Stimulated activated CD4-positive, alpha-beta T cell treated with anti-CD3 and anti-CD28 coated beads, TNF-alpha, amount 100 ng/mL, for 48 hours (primary cell): ENCODE measurements around the gene ELMO1.
A peak's percentile ranks its signal among the peaks of the same experiment; 100 is the strongest.

Experiments used
- DNase-seq, 3 donors: peaks; one replicate each; pipeline ENCODE4 v3.0.0-alpha.2; 2020; ENCODE audit warnings: low read depth in 3 of 3

The ELMO1 gene

DNA sequence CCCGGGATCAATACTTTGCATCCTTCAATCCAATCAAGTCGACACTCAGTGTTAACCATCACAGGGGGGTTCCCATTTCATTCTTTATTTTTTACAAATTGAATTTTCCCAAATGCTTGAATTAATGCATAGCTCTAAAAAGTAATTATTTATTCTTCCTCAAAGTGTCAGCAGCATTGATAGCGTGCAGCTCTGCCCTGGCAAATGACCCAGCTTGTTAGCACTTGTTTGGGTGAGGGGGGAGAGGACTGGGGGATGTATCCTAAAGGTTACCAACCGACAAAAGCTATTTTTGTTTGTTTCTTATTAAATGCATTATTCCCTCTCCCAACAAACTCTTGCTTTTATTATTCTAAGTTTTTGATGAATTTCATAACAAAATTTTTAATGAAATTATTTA is 27.0 kb upstream of the ELMO1 start:
- DNase-seq = no peak

DNA sequence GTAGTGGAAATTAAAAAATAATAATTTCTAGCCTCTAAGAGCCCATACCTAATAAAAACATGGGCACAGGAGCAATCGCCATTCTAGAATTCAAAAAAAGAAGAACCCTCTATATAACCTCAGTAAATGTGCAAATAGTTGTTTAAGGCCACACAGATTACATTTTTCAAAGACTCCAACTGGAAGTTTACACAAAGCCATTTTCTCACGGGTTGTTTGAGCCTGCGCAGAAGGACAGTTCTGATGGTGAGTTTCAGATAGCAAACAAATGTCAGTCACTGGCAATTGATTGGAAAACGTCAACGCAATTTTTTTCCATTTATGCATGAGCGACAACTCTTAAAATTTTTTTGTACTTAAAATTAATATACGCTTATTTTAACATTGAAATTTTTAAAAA is 23.0 kb upstream of the ELMO1 start:
- no peak for DNase-seq

DNA sequence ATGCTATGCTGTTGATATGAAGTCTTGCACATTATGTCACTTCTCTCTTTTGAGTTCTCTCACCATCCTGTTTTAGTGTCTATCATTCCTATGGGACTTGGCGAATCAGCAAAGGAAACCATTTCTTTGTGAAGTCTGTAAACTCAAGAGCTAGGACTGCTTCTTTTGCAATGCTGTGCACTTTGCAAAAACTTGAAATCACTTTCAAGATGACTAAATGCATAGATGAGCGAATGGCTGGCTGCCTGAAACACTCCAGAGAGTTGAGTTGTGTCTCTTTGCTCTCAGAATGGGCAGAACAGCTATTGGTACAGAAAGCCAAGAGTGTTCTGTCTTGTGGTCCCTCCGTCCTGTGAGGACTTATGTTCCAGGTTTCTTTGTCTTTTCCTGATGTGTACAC is 18.3 kb upstream of the ELMO1 start:
- DNase-seq = no peak

DNA sequence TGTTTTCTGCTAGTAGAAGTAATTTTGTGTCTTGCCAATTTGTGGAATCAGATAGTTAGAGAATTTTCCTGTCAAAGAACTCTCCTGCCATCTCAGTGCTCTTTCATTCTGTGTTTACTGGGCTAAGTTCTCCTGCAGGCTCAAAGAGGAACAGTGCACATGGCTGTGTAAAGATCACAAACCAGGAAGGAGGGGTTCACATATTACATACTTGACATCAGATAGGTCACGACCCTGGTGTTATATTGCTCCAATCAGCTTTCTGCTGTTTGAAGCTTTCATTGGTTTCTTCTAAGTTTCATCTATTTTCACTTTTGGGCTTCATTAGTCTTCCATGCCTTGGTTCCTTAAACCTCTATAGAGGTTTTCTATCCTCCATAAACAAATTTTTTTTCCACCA is 13.5 kb upstream of the ELMO1 start:
- no peak for DNase-seq

DNA sequence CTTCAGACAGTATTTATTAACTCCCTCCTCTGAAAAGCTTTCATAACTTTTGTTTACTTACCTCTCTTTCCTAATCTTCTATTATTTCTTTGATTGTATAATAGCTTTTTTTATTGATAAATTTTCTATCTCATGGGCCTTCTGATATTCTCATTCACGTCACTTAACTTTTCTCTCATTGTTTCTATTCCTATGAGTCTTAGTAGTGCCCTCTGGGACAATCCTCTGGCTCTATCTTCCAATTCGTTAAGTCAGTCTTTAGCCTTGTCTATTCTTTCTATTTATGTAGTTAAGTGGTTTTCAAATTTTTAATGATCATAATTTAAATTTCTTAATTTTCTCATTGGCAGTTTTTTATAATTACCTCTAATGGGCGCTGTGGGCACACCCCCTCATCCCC is 6.4 kb upstream of the ELMO1 start:
- no peak for DNase-seq

DNA sequence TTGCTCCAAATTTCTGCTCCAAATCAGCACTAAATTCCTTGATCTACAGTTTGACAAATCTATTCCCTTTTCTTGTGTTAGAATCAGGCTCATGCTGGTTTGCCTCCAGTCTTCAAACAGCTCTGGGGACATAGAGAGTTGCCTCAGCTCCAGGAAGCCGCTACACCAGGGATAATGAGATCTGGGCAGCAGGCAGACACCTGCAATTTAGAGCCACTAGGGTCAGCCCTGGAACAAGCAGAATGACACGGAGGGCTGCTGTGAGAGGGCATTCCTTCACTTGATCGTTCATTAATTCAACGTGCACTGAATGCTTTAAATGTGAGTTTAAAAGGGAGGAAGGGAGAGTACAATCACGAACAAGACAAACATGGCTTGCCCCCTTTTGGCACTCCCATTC is 3.7 kb upstream of the ELMO1 start:
- no peak for DNase-seq

DNA sequence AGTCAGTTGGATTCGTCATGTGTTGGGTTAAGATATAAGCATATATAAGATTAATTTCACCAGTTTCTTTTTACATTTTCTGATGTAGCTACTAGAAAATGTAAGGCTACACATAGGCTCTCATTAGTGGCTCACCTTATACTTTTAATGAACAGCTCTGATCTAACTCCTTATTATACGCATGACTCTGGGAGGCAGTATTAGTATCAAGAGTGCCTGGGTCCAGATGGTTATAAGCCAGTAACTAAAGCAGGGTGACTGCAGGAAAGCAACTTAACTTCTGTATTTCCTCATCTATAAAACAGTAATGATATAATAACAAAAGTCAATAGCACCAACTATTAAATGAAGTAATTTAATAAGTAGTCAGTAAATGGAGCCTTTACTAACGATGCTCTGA is 1.4 kb upstream of the ELMO1 start:
- no peak for DNase-seq

DNA sequence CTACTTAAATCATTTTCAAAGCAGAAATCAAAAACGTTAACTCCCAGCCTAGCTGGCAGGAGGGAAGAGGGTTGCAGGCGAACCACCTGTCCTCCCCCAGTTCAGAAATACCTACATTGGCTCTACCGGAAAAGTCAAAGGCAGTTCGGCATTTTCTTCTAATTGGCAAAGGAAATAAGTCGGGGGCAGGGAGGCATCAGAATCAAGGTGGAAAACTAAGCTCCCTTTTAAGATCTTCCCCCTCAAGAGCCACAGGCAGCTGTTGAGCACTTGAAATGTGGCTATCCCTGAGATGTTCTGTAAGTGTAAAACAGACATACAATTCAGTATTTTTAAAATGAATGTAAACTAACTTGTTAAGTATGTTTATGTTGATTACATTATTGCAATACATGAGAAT is 957 bp upstream of the ELMO1 start:
- no peak for DNase-seq

DNA sequence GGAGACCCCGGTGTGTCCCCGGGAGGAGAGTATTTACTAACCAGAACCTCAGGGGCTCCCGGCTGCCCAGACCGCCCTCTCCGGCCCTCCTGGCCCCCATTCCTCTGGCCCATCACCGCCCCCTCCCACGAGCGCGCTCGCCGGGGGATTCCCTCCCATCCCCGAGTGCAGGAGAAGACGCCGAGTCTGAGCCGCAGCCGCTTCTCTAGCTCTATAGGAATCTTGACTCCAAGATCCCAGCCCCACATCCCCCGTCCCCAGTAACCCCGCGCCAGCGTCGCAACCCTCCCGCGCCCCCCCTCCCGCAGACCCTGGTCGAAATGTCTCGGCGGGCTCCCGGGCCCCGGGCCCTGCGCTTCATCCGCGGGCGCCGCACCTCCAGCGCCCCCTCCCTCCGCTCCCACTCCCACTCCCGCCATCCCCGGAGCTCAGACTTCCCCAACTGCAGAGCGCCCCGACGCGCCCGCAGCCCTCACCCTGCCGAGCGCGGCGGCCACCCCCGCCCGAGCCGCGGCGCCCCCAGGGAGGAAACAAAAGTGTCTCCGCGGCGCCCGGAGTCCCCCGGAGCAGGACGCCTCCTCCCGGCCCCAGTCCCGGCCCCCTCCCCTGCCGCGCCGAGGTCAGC is 541 bp downstream of the ELMO1 start:
- DNase-seq = no peak

DNA sequence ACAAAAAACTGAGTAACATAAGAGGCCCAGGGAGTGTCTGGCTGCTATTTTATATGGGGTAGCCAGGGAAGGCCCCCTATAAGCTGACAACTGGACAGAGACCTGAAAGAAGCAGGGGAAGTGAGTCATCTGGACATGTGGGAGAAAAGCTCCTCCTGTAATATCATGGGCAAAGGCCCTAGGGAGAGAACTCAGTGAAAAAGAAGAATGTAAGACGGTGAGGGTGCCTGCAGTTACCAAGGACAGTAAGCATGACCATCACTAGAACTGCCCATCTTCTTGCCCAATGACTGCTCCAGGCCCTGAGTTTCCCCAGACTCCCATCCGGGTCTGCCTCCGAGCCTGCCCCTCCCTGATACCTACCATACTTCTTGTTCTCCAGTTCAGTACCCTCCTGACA is 2.3 kb downstream of the ELMO1 start:
- no peak for DNase-seq

DNA sequence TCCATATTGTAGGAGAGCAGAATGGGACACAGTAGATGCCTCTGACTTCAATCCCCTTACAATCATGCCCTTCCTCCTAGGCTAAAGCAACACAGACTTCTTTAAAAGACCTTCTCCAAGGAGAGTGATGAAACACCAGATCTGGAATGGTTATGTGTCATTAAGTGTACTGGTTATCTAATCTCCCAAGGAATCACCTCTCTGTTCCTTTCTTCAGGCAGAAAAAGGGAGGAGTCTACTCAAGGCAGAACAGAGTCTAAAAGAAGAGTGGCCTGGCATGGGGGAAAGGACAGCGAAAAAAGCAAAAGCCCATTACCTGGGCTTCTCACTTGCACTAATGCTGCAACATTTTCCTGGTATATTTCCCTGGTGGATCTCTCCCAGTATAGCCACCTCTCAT is 2.9 kb downstream of the ELMO1 start:
- DNase-seq = no peak

DNA sequence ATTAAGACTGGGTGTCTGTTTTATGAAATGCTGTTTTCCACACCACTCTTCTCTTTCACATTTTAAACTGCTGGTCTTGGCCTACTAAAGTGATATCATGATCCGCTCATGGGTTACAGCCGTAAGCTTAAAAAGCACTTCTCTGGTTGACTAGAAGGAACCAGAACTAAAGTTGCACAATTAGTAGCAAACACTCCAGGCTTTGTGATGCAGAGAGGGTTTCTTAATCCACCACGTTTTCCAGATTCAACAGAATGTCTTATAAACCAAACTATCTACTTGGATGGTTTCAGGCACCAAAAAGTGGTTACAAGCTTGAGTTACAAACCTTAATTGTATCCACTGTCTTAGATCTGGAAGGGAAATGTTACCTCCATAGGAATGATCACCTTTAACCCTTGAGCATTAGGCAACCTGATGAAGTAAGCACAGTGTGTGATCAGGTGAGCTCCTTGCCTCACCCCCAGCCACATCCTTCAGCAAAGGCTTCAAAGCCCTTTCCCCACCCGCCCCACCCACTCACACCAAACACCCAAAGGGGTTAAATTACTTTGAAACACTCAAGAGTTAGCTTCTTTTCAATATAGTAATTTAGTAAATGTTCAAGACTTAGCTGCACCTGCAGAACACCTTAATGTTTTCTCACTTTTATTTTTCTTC is 3.5 kb downstream of the ELMO1 start:
- no peak for DNase-seq

DNA sequence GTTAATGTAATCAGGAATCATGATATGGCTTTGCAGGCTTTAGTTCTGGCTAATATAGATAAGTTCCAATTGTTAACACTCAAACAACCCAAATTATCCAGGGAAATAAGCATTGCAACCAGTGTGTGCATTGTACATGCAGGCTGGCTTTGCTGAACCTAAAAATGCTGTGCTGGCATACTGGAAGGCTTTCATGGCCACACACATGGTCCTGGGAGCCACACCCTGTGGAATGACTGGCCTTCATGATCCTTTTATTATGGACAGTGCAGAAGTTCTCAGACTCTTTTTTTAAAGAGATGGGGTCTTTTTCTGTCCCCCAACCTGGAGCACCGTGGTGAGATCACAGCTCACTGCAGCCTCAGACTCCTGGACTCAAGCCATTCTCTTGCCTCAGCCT is 5.0 kb downstream of the ELMO1 start:
- no peak for DNase-seq

DNA sequence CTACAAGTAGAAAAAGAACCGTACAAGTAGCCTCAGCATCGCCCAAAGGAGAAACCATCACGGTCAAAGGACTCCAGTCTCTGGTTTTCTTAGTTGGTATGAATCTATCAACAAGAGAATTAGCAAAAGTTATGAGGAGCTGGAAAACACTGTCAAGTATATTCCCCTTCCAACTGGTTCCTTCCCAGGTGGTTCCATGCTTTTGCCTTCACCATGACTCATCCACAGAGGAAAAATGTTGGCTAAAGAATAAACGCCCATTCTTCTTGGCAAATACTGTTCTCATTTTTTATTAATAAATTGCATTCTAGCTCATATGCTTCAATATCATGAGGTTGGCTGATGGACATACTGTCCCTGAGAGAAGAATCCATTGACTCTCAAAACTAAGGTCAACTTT is 6.4 kb downstream of the ELMO1 start:
- no peak for DNase-seq

DNA sequence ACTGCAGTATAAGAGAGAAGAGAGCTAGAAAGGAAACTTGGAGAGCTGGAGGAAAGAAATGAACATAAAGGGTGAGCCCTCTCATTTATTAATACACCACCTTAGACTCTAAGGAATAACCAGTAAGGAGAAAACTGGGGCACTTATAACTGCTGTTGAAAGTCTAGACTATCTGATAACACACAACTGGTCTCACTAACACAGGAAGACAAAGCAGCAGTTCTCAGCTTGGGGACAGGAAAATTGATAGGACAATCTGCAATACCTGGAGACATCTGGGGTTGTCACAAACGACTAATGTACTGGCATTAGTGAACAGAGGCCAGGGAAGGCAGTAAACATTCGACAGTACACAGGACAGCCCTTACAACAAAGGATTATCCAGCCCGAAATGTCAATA is 6.8 kb downstream of the ELMO1 start:
- no peak for DNase-seq

DNA sequence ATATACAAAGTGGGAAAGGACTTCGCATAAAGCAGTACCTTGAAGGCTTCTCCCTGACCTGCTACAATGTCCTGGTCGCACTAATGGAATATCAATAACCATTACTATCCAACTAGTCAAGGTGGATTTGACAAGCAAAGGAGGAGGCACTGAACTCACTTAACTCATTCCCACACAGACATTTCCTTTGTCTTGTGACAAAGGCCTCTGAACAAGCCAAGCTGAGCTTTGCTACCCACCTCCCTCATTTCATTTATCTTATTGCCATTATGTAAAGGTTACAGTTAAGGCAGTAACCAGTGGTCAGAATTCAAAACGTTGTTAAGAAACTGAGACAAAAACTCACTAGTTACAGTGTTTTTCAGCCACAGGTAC is 7.3 kb downstream of the ELMO1 start:
- no peak for DNase-seq

DNA sequence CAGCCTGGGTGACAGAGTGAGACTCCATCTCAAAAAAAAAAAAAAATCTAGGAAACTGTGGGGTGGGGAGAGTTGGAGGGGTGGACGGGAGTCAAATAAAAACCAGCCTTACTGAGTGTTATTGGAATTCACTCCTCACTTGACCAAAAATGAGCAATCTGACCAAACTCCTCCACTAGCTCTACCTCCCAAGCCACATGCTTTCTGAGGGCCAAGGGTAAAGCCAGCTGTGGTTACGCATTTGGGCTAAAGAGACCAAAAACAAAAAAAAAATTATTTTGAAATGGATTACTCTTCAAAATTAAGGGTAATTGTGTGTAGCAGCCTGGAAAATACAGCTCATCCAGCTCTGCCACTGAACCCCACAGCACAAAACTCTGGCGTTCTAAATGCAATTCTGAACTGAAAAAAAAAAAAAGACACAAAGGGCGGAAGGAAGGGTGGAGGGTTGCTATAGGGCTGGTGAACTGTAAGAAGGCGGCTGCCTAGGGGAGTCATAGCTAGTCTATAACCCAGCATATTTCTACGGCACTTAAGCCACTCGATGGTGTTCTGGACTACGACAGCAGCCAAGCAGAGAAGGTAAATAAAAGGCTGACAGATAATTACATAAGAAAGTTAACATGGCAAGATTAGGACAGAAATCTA is 7.8 kb downstream of the ELMO1 start:
- DNase-seq = peak in 1 of 3 donors; percentile 37

DNA sequence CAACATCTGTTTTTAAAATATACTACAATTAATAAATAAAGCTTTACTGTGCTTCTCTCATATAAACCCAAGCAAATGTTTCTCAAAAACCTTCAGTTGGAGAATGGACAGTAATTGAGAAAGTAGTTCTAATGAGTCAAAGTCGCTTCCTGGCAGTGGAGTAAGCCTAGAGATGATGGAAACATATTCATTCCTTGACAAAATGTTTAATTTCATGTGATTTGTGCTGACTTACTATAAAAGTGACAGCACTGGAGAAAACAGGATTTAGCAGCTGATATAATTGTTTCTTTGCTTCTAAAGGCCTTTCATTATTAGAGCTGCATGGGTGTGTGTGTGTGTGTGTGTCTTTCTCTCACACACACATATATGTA is 9.0 kb downstream of the ELMO1 start:
- no peak for DNase-seq

DNA sequence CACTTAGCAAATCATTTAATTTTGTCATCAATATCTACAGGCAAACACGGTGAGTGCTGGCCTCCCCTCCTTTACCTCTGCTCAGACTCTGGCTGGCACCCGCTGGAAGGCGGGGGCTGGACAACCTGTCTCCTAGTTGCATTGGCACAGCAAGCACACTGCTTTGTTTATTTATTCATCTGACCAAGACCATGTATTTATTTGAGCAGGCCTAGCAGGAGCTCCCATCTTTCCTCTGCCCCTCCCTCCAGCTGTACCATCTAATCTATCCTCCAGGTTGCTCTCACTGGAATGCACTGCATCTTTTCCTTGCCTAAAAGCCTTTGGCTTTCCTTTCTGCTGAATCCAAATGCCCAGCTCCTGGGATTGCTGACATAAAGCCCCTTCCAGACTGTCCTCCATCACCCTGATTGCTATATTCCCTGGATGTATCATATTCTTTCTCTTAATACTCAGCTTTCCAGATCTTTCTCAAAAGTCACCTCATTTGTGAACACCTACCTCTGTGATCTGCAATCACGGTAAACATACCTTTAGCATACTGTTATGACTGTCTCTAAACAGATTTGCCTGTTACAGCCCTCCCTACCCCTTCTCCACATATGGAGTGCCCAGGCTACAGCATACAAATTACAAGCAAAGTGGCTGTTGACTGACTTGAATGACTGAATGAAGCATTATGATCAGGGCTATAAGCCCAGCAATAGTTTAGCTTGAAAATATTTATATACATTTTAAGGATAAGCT is 9.6 kb downstream of the ELMO1 start:
- no peak for DNase-seq

DNA sequence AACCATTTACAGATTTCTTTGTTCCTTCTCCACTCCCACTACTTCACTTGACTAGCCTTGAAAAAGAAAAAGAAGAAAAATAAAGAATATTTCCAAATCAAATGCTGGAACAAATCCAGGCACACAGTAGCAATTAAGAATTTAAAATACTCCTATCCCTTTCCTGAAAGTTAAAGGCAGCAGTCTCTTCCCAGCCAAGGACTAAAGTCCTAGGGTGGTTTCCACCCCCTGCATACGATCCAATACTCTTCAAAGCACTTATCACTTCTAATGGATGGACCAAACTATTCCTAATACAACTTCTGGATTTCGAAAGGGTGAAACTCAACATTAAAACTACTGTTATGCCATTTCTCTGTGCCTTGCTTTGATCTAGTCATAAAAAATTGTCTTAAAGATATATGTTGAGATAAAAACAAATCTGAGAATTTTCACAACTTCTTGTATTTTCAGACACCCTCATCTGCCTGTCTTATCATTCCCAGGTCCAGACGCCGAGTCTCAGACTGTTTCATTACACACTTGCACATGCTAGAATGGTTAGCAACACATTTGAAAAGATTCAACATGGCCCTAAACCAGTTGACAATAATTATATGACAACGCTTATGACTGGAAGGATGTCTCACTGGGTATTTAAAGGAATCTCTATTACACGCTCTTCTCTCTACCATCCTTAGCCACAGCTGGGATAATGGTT is 13.4 kb downstream of the ELMO1 start:
- DNase-seq = no peak

DNA sequence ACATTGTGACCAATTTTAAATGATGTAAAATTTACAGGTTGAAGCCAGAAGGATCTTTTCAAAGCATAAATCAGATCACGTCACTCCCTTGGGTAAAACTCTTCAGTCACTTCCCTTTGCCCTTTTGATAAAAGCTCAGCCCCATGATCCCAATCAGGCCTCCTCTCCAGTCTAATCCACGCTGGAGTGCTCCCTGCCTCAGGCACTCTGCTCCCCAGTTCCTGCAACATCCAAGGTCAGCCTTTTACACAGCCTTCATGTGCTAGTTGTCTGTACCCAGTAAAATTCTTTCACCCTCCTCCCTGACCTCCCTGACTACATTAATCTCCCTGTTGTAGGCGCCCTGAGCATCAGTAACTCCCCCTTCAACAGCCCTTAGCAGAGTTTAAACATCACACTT is 14.1 kb downstream of the ELMO1 start:
- DNase-seq = no peak

DNA sequence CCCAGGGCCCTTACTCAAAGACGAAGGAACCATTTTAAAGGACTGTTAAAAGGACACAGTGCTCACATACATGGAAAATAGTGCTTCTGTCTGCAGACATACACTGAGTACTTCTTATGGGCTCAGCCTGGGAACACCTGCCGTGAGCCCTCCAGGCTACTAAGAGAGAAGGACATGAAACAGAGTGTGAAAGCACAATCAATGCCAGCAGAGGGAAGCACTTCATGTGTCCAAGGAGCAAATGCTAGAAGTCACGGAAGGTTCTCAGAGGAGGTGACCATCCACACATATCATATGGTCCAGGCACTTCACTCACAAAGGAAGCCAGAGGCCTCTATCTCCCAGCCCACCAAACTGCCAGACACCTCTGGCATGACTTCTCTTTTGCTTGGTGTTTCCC is 15.5 kb downstream of the ELMO1 start:
- DNase-seq = no peak
